Measurements from ENCODE around the gene EFCAB7.
A peak's percentile ranks its signal among the peaks of the same experiment; 100 is the strongest.

- no peak for TF ChIP-seq POLR2A (IDR thresholded peaks at IDR 0.05)
- TF ChIP-seq CTCF (IDR thresholded peaks at IDR 0.05), result peak in 4 of 6 experiments; percentile 36 to 54 (median 44)
Measured at GRCh38 chr1:63557365-63557987, 34.2 kb downstream of the EFCAB7 start.
